Epithelial cell of prostate (primary cell): ENCODE results near the gene ZNF341.
"Not testable (repeated sequence)": the region's sequence is repeated elsewhere in the genome, so short reads cannot be mapped to it uniquely, and the experiment has no call there.

Source experiments
- DNase-seq: peaks from one replicate; pipeline ENCODE4 v3.0.0-alpha.2; 2011; ENCODE audit warnings: low read depth, low spot score
- H3K27ac ChIP-seq: fragments of 450-650 bp; 2 replicates; pipeline ENCODE4 v1.5.1; 2017; ENCODE audit warnings: mild to moderate bottlenecking

Gene ZNF341

DNA sequence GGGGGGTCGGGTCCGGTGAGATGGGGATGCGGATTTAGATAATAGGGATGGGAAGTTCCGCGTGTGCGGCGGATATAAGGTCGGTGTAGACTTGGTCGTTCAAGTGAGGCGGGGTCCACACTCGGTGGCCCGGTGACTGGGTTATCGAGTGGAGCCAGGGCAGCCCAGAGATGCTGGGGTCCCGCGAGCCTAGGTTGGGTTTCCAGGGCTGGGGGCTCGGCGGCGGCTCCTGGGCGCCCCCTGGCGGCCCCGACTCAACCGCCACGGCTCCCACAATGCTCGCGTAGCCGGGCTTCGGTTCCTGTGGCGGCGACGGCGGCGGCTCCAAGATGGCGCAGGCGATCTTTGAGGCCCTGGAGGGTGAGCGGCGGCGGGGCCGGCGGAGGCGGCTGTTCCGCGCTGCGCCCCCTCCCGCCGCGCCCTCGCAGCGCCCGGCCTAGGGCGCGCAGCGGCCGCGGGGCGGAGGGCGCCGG lies at the start of gene ZNF341:
ZNF341 (plus strand) TSS at position 304 of the 473 bp plus-strand sequence; CDS start at position 330, 26 bp downstream.
- no peak for DNase-seq
- peak within 1 kb of the TSS; percentile 86 for H3K27ac ChIP-seq

GRCh38 chr20:33684533-33685327 lies 47.1 kb upstream of the ZNF341 start:
- no peak overlapping the region for H3K27ac ChIP-seq
- DNase-seq = no peak

DNA sequence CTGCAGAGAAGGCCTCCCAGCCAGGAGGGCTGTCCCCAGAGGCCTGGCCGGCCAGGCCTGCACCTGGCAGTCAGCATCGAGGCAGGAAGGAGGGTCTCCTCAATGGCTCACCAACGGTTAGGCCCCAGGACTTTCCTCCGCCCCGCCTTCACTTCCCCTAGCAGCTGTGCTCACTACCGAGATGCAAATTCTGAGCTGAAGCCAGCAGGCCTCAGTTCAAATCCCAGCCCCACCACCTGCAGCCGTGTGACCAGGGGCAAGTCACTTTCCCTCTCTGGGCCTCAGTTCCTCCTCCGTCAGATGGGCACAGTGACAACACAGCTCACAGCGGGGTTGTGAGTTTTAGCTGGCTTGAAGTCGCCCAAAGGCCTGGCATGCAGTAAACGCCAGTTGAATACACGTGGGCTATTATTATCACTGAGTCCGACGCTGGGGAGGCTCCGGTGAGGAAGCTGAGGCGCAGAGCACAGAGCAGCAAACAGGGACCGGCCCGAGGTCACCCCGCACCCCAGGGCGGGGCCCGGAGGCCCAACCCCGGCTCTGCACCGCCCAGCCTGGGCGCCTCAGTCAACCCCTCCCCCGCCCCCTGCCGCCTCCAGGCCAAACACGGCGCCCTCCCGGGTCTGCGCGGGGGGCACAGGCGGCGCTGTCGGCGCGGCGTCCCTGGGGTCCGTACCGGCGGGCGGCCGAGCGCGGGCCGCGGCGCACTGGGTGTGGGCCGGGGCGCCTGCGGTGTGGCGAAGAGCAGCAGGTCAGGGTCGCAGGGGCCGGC lies 46.3 kb upstream of the ZNF341 start:
- H3K27ac ChIP-seq = no peak overlapping the region
- no peak for DNase-seq

DNA sequence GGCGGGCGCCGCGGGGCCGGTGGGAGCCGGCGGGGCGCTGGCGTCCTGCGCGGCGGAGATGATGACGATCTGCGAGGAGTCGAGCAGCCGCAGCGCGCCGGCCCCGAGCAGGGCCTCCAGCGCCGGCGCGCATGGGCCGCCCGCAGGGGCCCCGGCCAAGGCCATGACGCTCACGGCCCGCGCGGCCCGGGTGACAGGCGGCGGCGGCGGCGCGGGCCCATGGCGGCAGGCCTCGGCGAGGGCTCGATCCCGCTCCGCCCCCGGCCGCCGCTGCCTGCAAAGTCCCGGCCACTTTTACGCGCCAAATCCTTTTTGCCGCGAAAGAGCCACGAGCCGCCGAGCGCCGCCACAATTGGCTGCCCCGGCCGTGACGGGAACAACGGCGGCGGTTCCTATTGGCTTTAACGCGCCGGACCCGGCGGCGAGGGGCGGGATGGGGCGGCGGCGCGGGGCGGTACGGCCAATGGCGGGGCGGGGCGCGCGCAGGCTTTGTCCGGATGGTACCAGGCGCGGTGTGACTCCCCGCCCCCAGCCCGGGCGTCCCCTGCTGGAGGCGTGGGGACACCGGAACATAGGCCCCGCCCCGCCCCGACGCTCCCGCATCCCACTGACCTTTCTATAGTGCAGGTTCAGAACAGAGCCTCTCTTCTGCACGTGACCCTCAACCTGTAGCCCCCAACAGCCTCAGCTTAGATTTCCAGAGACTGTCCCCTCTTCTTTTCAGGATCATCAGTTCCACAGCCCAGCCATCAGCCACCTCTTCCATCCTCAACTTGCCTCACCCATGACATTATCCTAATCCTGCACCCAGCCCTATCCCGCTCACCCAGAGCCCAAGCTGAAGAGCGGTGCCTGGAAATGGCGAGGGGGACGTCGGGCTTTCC lies 45.5 kb upstream of the ZNF341 start, which contains the start of gene E2F1:
E2F1 (minus strand) TSS at position 286 of the 884 bp plus-strand sequence; CDS start at position 165, 121 bp downstream.
- no peak within 1 kb of the TSS for H3K27ac ChIP-seq
- peak; percentile 46 for DNase-seq

- no peak overlapping the region for H3K27ac ChIP-seq
- no peak for DNase-seq
Observed at GRCh38 chr20:33686984-33687366, 44.8 kb upstream of the ZNF341 start.

GRCh38 chr20:33687370-33687915 lies 44.4 kb upstream of the ZNF341 start:
- DNase-seq = no peak
- no peak overlapping the region for H3K27ac ChIP-seq

GRCh38 chr20:33687993-33688937 lies 43.5 kb upstream of the ZNF341 start:
- no peak overlapping the region for H3K27ac ChIP-seq
- DNase-seq = no peak

GRCh38 chr20:33688938-33689424 lies 42.8 kb upstream of the ZNF341 start:
- H3K27ac ChIP-seq = no peak overlapping the region
- DNase-seq = no peak

DNA sequence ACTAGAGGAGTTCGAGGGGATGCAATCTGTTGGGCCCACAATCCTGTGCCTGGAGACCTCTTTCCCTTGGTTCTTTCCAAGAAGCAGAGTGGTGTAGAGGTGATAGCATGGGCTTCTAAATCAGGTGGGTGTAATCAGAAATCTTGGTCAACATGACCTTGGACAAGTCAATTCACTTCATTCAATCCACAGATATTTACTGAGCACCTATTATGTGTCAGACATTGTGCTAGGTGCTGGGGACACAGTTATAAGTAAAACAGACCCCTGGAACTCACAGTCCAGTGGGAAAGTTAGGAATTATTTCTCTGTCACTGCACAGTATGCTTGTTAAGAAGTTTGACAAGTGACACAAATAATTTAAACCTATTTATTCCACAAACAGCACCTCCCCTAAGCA lies 42.3 kb upstream of the ZNF341 start:
- no peak overlapping the region for H3K27ac ChIP-seq
- DNase-seq = no peak

DNA sequence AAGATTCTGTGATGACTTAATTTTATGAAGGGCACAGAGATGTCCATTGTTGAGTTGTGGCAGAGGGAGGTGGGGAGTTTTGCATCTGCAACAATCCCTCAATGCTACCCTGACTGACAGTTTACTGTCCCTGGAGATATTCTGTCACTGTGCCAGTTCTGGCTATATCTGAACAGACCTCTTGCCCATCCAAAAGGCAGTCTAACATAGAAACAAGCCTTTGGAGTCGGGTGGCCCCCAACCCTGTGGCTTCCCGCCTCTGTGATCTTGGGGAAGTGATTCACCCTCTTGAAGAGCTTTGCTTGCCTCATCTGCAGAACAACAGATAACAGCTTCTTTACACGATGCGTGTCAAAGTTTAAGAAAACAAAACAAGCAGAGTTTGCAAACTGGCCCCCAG lies 41.8 kb upstream of the ZNF341 start:
- H3K27ac ChIP-seq = no peak overlapping the region
- no peak for DNase-seq

- H3K27ac ChIP-seq = no peak overlapping the region
- DNase-seq = no peak
Observed at GRCh38 chr20:33693289-33693688, 38.5 kb upstream of the ZNF341 start.

DNA sequence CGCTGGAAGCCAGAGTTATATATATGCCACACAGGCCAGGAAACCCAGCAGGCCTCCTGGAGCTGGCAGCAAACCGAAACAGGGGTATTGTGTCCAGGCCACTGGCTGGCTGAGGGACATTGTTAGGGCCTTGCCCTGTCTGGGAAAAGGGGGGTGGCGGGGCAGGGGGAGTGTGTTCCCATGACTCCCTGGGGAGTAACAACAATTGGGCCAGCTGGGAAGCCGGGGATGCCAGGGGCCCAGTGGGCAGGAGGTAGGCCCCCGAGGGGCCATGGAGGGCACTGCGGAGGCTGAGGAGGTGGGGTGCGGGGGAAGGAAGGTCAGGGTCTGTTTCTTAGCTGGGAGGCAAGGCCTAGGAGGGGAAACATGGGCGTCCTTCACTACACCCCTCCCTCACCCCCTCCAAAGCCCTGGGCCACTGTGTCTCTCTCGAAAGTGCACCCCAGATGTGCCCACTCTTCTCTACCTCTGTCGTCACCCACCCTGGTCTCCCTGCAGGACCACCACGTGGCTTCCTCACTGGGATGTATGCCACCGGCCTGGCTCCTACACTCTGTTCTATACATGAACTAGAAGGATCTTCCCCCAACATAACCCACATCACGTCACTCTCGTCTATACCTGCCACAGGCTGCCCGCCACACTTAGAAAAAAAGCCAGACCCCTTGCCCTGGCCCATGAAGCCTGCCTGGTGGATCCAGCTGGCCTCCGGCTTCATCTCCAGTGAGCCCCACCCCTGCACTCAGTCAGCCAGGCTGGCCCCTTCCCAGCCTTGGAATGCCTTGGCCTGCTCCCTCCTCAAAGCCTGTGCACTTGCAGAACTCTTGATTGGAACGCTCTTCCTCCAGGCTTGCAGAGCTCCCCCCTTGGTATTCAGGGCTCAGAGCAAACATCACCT lies 37.8 kb upstream of the ZNF341 start:
- no peak for DNase-seq
- no peak overlapping the region for H3K27ac ChIP-seq

GRCh38 chr20:33694639-33695012 lies 37.2 kb upstream of the ZNF341 start:
- no peak overlapping the region for H3K27ac ChIP-seq
- DNase-seq = no peak

DNA sequence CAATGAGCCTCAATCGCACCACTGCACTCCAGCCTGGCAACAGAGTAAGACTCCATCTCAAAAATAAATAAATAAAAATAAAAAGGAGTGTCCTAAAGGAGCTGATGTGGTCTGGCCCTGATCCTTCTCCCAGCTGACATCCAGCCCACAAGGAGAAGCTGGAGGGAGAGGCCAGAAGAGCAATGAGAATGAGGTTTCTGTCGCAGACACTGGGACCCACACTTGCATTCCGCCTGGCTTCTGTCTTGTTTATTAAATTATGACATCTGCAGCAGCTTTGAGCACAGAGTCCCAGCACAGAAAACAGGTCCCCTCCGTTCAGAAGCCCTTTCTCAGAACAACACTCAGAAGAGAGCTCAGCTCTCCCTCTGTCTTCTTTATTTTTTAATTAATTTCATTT lies 35.3 kb upstream of the ZNF341 start:
- DNase-seq = no peak
- H3K27ac ChIP-seq = no peak overlapping the region

DNA sequence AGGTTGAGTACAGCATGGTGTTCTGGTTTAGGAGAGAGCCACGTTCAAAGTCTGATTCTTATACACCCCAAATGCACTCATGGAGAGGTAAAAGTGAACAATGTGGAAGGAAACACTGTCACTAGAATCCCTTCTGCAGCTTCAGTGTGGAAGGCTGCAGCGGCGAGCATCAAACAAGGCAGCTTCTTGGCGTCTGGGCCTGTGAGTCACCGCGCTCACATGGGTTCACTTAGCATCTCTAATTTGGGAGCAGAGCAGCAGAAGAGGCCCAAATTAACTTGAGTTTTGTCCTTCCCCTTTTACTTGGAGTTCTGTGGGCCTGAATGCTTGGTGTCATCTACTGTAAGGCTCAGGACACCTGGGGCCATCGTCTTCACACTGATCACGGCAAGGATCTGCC lies 34.7 kb upstream of the ZNF341 start:
- no peak for DNase-seq

GRCh38 chr20:33698966-33699365 lies 32.8 kb upstream of the ZNF341 start:
- DNase-seq, H3K27ac ChIP-seq: not testable (repeated sequence)

More for the DNA sequence above, 34.7 kb upstream of the ZNF341 start:
- H3K27ac ChIP-seq = no peak overlapping the region

DNA sequence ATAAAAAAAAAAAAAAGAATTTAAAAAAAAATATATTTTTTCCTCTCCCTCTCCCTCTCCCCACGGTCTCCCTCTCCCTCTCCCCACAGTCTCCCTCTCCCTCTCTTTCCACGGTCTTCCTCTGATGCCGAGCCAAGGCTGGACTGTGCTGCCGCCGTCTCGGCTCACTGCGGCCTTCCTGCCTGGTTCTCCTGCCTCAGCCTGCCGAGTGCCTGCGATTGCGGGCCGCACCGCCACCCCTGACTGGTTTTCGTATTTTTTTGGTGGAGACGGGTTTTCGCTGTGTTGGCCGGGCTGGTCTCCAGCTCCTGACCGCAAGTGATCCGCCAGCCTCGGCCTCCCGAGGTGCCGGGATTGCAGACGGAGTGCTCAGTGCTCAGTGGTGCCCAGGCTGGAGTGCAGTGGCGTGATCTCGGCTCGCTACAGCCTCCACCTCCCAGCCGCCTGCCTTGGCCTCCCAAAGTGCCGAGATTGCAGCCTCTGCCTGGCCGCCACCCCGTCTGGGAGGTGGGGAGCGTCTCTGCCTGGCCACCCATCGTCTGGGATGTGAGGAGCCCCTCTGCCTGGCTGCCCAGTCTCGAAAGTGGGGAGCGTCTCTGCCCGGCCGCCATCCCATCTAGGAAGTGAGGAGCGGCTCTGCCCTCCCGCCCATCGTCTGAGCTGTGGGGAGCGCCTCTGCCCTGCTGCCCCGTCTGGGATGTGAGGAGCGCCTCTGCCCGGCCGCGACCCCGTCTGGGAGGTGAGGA lies 30.9 kb upstream of the ZNF341 start:
- H3K27ac ChIP-seq, DNase-seq: not testable (repeated sequence)
